SU-DHL-6 (cell line): Measurements from ENCODE around the gene RIIAD1.

Source experiments
- CTCF ChIP-seq: fragments of 200-600 bp; sonication (generic); IDR thresholded peaks from one replicate; pipeline ENCODE4 v1.5.1; 2017; ENCODE audit warnings: antibody characterized with exemption, mild to moderate bottlenecking, low read length, moderate library complexity; ENCODE audit not compliant: insufficient read depth, poor library complexity, severe bottlenecking
- EZH2phosphoT487 ChIP-seq: fragments of 200-600 bp; sonication (generic), shearing (Covaris generic); conservative IDR thresholded peaks from 2 replicates; pipeline ENCODE4 v1.6.1; 2018; ENCODE audit warnings: mild to moderate bottlenecking, antibody characterized with exemption, low read length, moderate library complexity, mixed read lengths

DNA sequence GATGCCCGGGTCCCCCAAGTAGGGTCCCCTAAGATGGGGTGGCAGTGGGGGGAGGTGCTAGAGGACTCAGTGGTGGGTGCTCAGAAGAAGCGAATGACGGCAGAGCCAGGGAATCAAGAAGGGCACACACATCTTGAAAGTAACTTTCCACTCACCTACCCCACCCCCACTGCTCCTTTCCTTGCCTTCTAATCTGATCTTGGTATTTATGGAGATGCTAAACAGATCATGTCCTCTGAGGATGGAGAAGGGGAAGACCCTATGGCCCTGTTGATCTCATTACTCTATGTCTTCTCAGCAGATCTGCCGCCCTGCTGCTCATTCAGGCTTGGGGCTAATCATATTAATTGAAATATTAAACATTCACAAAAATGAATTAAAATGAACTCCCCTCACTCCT is 2.7 kb upstream of the RIIAD1 start:
- TF ChIP-seq CTCF (no peak), EZH2phosphoT487 (no peak)
